CD14-positive monocyte (primary cell): ENCODE data around the gene PCDH15. TPM values are rescaled to one million over a fixed set of nuclear protein-coding genes. Genes with fewer than 3 reads are reported as not detected.

Experiments used
- DNase-seq, 3 donors: peaks; one replicate each; pipeline ENCODE4 v3.0.0-alpha.2; 2011 to 2022
- H2AFZ ChIP-seq: 2 replicates; pipeline ENCODE4 v1.6.0; 2012; ENCODE audit warnings: mild to moderate bottlenecking, low read depth, low read length, inconsistent platforms; ENCODE audit not compliant: insufficient read depth, poor library complexity, severe bottlenecking
- H3K27ac ChIP-seq, 2 donors: 1 replicate in 1 of 2; 2 replicates in 1 of 2; pipeline ENCODE4 v1.5.1; 2012 to 2013; ENCODE audit warnings: low read length in 2 of 2, control low read depth in 1 of 2, inconsistent platforms in 1 of 2, low read depth in 1 of 2, mild to moderate bottlenecking in 1 of 2
- H3K27me3 ChIP-seq, 2 donors: one replicate each; pipeline versions ENCODE4 v1.6.0 to v1.6.1; 2011 to 2013; ENCODE audit warnings: low read length in 2 of 2; ENCODE audit not compliant: control insufficient read depth in 2 of 2, insufficient read depth in 2 of 2
- H3K36me3 ChIP-seq, 2 donors: replicated peaks in 1 of 2; 1 replicate in 1 of 2; 2 replicates in 1 of 2; pipeline versions ENCODE4 v1.5.1 to v1.6.1; 2012 to 2013; ENCODE audit warnings: low read length in 2 of 2, control low read depth in 1 of 2, inconsistent platforms in 1 of 2, mild to moderate bottlenecking in 1 of 2; ENCODE audit not compliant: insufficient read depth in 2 of 2, control insufficient read depth in 1 of 2
- H3K4me1 ChIP-seq, 2 donors: 1 replicate in 1 of 2; 2 replicates in 1 of 2; pipeline versions ENCODE4 v1.5.1 to v1.6.1; 2012 to 2013; ENCODE audit warnings: low read length in 2 of 2, control low read depth in 1 of 2, inconsistent platforms in 1 of 2, mild to moderate bottlenecking in 1 of 2, moderate library complexity in 1 of 2; ENCODE audit not compliant: insufficient read depth in 2 of 2, control insufficient read depth in 1 of 2
- H3K4me2 ChIP-seq: replicated peaks from 2 replicates; pipeline ENCODE3; 2012; ENCODE audit warnings: low read length, moderate library complexity, mild to moderate bottlenecking; ENCODE audit not compliant: poor library complexity, severe bottlenecking; ENCODE audit errors: extremely low read depth
- H3K4me3 ChIP-seq, 3 experiments: fragments of 200-600 bp in 1 of 3; sonication (generic) in 1 of 3; replicated peaks in 1 of 3; 1 replicate in 2 of 3; 2 replicates in 1 of 3; pipeline ENCODE4 v1.5.1; 2011 to 2013; ENCODE audit warnings: low read length in 3 of 3, mild to moderate bottlenecking in 3 of 3, control low read depth in 2 of 3, low read depth in 2 of 3, inconsistent platforms in 1 of 3, moderate library complexity in 1 of 3
- H3K79me2 ChIP-seq: 2 replicates; pipeline ENCODE4 v1.6.0; 2012; ENCODE audit warnings: mild to moderate bottlenecking, control low read depth, inconsistent platforms, low read length, moderate library complexity; ENCODE audit not compliant: insufficient read depth
- H3K9ac ChIP-seq: 2 replicates; pipeline ENCODE4 v1.6.0; 2017; ENCODE audit warnings: low read length, mild to moderate bottlenecking; ENCODE audit not compliant: insufficient read depth, poor library complexity, severe bottlenecking
- H3K9me3 ChIP-seq, 2 donors: replicated peaks in 1 of 2; 1 replicate in 1 of 2; 2 replicates in 1 of 2; pipeline versions ENCODE4 v1.5.1 to v1.6.1; 2012 to 2013; ENCODE audit warnings: low read length in 2 of 2, control low read depth in 1 of 2; ENCODE audit not compliant: control insufficient read depth in 1 of 2, insufficient read depth in 1 of 2
- H4K20me1 ChIP-seq: 2 replicates; pipeline ENCODE4 v1.6.0; 2012; ENCODE audit warnings: mild to moderate bottlenecking, low read length, control low read depth, moderate library complexity; ENCODE audit not compliant: insufficient read depth
- H3K27ac Mint-ChIP-seq, 7 donors: one replicate each; pipeline ENCODE4 v1.8.0; 2020; ENCODE audit warnings: mild to moderate bottlenecking in 7 of 7, mixed read lengths in 7 of 7, moderate library complexity in 6 of 7, inconsistent platforms in 2 of 7
- H3K27me3 Mint-ChIP-seq, 3 donors: one replicate each; pipeline ENCODE4 v1.8.0; 2021 to 2022; ENCODE audit warnings: low read depth in 3 of 3, mild to moderate bottlenecking in 3 of 3, mixed read lengths in 3 of 3, moderate library complexity in 3 of 3, inconsistent platforms in 1 of 3
- H3K36me3 Mint-ChIP-seq, 2 donors: one replicate each; pipeline ENCODE4 v1.8.0; 2020; ENCODE audit warnings: mixed read lengths in 2 of 2, inconsistent platforms in 1 of 2, mild to moderate bottlenecking in 1 of 2
- H3K4me1 Mint-ChIP-seq: one replicate; pipeline ENCODE4 v1.8.0; 2020; ENCODE audit warnings: mild to moderate bottlenecking, mixed read lengths
- H3K4me3 Mint-ChIP-seq, 2 donors: one replicate each; pipeline ENCODE4 v1.8.0; 2020; ENCODE audit warnings: mild to moderate bottlenecking in 2 of 2, mixed read lengths in 2 of 2, moderate library complexity in 1 of 2
- H3K9me3 Mint-ChIP-seq, 7 donors: one replicate each; pipeline ENCODE4 v1.8.0; 2020 to 2022; ENCODE audit warnings: mixed read lengths in 7 of 7, mild to moderate bottlenecking in 6 of 7, moderate library complexity in 6 of 7, inconsistent platforms in 2 of 7
- WGBS: methylation state at CpG from one replicate; pipeline ENCODE4 v1.1.5; 2013; ENCODE audit warnings: missing lambda C conversion rate; ENCODE audit not compliant: insufficient coverage; 5-methylcytosine and 5-hydroxymethylcytosine counted together
- intact Hi-C, 2 donors: fragments of 100-400 bp; cut with micrococcal nuclease; formaldehyde crosslinking; loops; one replicate each; pipeline versions ENCODE4 v1.15.0 to v1.15.1; 2023
- polyA plus RNA-seq, 3 donors: library from polyadenylated mRNA; depleted of rRNA in 1 of 3; unstranded in 2 of 3; stranded (reverse) in 1 of 3; fragments of 300-500 nt in 2 of 3; fragments of >200 nt in 1 of 3; fragmentation: Illumina TruSeq in 2 of 3; gene quantifications; 1 replicate in 2 of 3; 2 replicates in 1 of 3; pipeline ENCODE4 v1.2.3, GENCODE V29; 2012 to 2021
- TF ChIP-seq, protein P1 (sequence below): fragments of 200-600 bp; IDR thresholded peaks from one replicate; pipeline ENCODE4 v1.8.0; 2022; ENCODE audit warnings: antibody characterized with exemption, mild to moderate bottlenecking

The PCDH15 gene
- polyA plus RNA-seq, 3 donors: not detected

DNA sequence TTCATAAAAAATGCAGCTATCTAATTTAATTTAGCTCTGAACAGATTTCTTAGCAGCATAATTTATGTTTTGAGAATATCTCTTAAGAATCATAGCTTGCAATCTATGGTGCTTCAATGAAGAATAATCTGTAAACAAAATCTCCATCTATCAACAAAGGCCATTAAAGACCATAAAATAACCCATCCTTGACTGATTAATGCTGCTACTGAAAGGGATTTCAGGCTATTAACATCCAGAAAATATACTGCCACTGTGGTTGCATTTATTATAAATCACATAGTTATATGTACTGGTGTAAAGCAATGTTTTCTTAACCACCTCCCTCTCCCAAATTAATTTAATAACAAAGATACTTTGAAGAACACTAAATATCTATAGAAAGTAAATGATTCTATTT, 191.6 kb downstream of the PCDH15 start:
- H3K36me3 Mint-ChIP-seq: no peaks in the 10 kb centered on the region
- H3K4me1 Mint-ChIP-seq: no peaks in the 10 kb centered on the region
- Histone ChIP-seq H2AFZ (no peak overlapping the region), H4K20me1 (no peaks in the 10 kb centered on the region), H3K27ac (no peak overlapping the region), H3K9me3 (peaks cover 4 to 5% of the 10 kb centered on the region in 2 donors), H3K4me3 (no peak overlapping the region), H3K4me2 (no peak overlapping the region), H3K4me1 (no peaks in the 10 kb centered on the region), H3K9ac (no peak overlapping the region), H3K27me3 (no peaks in the 10 kb centered on the region), H3K79me2 (no peaks in the 10 kb centered on the region), H3K36me3 (no peaks in the 10 kb centered on the region)
- DNase-seq: no peak
- intact Hi-C loops: no loop called here
- TF ChIP-seq, protein P1, sequence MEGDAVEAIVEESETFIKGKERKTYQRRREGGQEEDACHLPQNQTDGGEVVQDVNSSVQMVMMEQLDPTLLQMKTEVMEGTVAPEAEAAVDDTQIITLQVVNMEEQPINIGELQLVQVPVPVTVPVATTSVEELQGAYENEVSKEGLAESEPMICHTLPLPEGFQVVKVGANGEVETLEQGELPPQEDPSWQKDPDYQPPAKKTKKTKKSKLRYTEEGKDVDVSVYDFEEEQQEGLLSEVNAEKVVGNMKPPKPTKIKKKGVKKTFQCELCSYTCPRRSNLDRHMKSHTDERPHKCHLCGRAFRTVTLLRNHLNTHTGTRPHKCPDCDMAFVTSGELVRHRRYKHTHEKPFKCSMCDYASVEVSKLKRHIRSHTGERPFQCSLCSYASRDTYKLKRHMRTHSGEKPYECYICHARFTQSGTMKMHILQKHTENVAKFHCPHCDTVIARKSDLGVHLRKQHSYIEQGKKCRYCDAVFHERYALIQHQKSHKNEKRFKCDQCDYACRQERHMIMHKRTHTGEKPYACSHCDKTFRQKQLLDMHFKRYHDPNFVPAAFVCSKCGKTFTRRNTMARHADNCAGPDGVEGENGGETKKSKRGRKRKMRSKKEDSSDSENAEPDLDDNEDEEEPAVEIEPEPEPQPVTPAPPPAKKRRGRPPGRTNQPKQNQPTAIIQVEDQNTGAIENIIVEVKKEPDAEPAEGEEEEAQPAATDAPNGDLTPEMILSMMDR: no peak
- no peaks in the 10 kb centered on the region for H3K27me3 Mint-ChIP-seq
- no peak overlapping the region for H3K4me3 Mint-ChIP-seq
- H3K27ac Mint-ChIP-seq: no peak overlapping the region
- peaks cover 0 to 6% (median 0%) of the 10 kb centered on the region in 7 donors for H3K9me3 Mint-ChIP-seq

- Histone ChIP-seq H3K4me3 (no peak overlapping the region), H3K79me2 (no peaks in the 10 kb centered on the region), H3K9ac (no peak overlapping the region), H3K36me3 (no peaks in the 10 kb centered on the region), H4K20me1 (no peaks in the 10 kb centered on the region), H3K27ac (no peak overlapping the region), H3K4me1 (no peaks in the 10 kb centered on the region), H3K9me3 (peaks cover 4 to 5% of the 10 kb centered on the region in 2 donors), H3K4me2 (no peak overlapping the region), H3K27me3 (no peaks in the 10 kb centered on the region), H2AFZ (no peak overlapping the region)
- Mint-ChIP-seq H3K36me3 (no peaks in the 10 kb centered on the region), H3K9me3 (peaks cover 0 to 8% (median 4%) of the 10 kb centered on the region in 7 donors), H3K4me3 (no peak overlapping the region), H3K27ac (no peak overlapping the region), H3K27me3 (no peaks in the 10 kb centered on the region), H3K4me1 (no peaks in the 10 kb centered on the region)
- intact Hi-C loops: no loop called here
- TF ChIP-seq, protein P1: no peak
- no CpG with 5 or more reads among the region's 5 CpGs for WGBS
- DNase-seq: no peak
These were observed 193.0 kb downstream of the PCDH15 start for GRCh38 chr10:54607983-54608382.
